Stimulated activated memory B cell treated with anti-CD40 and anti-IgM and Interleukin-4, amounts not matched to agents 10 μg/mL and 1 μg/mL and 100 μg/mL, for 72 hours (primary cell): ENCODE results near the gene KLK1.

Experiments used
- ATAC-seq: fragments of 150-1000 bp; cut with Tn5 transposase; 2 replicates; pipeline ENCODE4 v1.10.0; 2021
- H3K27ac Mint-ChIP-seq: one replicate; pipeline ENCODE4 v1.8.0; 2022; ENCODE audit warnings: mild to moderate bottlenecking, mixed read lengths
- H3K27me3 Mint-ChIP-seq: one replicate; pipeline ENCODE4 v1.8.0; 2022; ENCODE audit warnings: mixed read lengths
- H3K36me3 Mint-ChIP-seq: one replicate; pipeline ENCODE4 v1.8.0; 2022; ENCODE audit warnings: mixed read lengths
- H3K4me1 Mint-ChIP-seq: one replicate; pipeline ENCODE4 v1.8.0; 2022; ENCODE audit warnings: mixed read lengths
- H3K4me3 Mint-ChIP-seq: one replicate; pipeline ENCODE4 v1.8.0; 2022; ENCODE audit warnings: mild to moderate bottlenecking, moderate library complexity, mixed read lengths
- H3K9me3 Mint-ChIP-seq: one replicate; pipeline ENCODE4 v1.8.0; 2022; ENCODE audit warnings: mixed read lengths

The KLK1 gene

DNA sequence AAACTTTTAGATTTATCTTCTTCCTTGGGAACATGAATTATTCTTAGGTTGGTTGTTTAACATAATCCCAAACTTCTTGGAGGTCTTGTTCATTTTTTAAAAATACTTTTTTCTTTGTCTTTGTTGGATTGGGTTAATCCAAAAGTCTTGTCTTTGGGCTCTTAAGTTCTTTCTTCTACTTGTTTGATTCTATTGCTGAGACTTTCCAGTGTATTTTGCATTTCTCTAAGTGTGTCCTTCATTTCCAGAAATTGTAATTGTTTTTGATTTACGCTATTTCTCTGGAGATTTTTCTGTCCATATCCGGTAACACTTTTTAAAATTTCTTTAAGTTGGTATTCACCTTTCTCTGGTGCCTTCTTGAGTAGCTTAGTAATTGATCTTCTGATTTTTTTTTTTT, 19.6 kb upstream of the KLK1 start:
- no peak for ATAC-seq
- Mint-ChIP-seq H3K27me3 (peaks cover 22% of the 10 kb centered on the region), H3K36me3 (peaks cover 5% of the 10 kb centered on the region), H3K9me3 (peaks cover 28% of the 10 kb centered on the region), H3K4me3 (no peak overlapping the region), H3K27ac (no peak overlapping the region), H3K4me1 (no peaks in the 10 kb centered on the region)

DNA sequence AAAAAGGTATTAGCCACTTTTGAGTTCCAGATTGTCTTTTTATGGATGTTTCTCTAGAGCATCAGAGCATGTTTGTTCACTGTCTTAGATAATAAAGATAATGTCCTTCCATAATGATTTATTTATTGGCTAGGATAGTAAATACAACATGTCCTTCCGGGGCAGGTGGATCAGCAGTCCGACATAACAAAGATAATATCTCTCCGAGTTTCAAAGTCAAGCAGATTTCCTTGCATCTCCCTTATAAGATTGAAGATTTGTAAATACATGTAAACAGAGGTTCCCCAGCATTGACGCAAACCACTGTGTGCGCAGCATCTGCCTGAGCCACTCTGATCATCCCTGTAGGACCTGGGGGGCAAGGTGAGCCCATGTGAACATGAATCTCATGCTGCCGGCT, 18.5 kb upstream of the KLK1 start:
- peaks cover 5% of the 10 kb centered on the region for H3K36me3 Mint-ChIP-seq
- ATAC-seq, result no peak
- H3K9me3 Mint-ChIP-seq, result peaks cover 28% of the 10 kb centered on the region
- peaks cover 26% of the 10 kb centered on the region for H3K27me3 Mint-ChIP-seq
- H3K4me1 Mint-ChIP-seq, result peaks cover 3% of the 10 kb centered on the region
- no peak overlapping the region for H3K4me3 Mint-ChIP-seq
- no peak overlapping the region for H3K27ac Mint-ChIP-seq

DNA sequence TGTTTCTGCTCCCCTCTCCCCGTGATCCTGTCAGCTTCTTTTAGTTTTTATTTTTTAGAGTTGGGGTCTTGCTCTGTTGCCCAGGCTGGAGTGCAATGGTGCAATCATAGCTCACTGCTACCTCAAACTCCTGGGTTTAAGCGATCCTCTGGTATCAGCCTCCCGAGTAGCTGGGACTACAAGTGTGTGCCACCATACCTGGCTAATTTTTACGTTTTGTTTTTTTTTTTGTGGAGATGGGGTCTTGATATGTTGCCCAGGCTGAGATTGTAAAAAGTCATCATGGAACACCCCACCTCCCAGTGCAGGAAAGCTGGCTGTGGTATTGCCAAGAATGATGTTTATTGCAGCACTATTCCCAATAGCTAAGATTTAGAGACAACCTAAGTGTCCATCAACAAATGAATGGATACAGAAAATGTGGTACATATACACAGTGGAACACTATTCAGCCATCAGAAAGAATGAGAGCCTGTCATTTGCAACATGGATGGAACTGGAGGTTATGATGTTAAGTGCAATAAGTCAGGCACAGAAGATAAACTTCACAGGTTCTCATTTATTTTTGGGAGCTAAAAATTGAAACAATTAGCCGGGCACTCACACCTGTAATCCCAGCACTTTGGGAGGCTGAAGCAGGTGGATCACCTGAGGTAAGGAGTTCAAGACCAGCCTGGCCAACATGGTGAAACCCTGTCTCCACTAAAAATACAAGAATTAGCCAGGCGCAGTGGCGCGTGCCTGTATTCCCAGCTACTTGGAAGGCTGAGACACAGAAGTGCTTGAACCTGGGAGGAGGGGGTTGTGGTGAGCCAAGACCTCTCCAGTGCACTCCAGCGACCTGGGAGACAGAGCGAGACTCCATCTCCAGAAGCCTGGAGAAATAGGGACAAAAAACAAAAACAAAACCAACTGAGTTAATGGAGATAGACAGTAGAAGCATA, 16.4 kb upstream of the KLK1 start:
- peaks cover 22% of the 10 kb centered on the region for H3K9me3 Mint-ChIP-seq
- no peak overlapping the region for H3K4me3 Mint-ChIP-seq
- H3K4me1 Mint-ChIP-seq, result peaks cover 23% of the 10 kb centered on the region
- H3K27ac Mint-ChIP-seq, result no peak overlapping the region
- ATAC-seq, result no peak
- peaks cover 5% of the 10 kb centered on the region for H3K36me3 Mint-ChIP-seq
- peaks cover 31% of the 10 kb centered on the region for H3K27me3 Mint-ChIP-seq

- Mint-ChIP-seq H3K36me3 (peaks cover 2% of the 10 kb centered on the region), H3K27me3 (peaks cover 18% of the 10 kb centered on the region), H3K4me1 (peaks cover 23% of the 10 kb centered on the region), H3K4me3 (no peak overlapping the region), H3K27ac (peak overlapping the region; percentile 66), H3K9me3 (peaks cover 10% of the 10 kb centered on the region)
- ATAC-seq, result no peak
Measured at GRCh38 chr19:50838239-50838638, 14.7 kb upstream of the KLK1 start.

GRCh38 chr19:50837300-50837699, 13.7 kb upstream of the KLK1 start:
- no peak for ATAC-seq
- H3K27me3 Mint-ChIP-seq, result peaks cover 27% of the 10 kb centered on the region

DNA sequence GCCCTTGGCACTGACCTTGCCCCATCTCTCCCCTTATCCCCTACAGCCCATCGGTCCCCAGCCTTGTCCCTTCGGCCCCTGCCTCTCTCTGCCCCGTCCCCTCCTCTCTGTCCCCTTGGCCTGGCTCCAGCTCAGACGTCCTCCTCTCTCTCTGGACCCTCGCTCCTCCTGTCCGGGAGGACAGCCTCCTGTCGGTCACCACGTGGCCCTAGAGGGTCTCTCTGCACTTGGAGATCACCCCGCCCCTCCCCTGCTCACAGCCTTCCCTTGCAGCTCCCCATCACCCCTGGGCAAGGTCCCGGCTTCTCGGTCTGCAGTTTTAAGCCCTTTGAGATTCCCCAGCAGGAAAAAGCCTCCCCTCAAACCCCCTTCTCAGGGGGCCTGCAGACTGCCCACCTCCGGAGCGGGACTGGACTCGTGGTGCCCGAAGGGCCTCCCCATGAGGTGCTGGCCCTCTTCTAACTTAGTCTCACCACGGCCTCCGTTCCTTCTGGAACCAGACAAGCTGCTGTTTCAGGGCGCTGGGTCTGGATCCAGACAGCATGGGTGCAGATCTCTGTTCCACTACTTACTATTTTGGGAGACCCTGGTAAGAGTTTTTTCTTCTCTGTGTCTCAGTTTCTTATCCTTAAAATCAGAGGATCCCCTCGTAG, 13.1 kb upstream of the KLK1 start:
- H3K36me3 Mint-ChIP-seq, result no peaks in the 10 kb centered on the region
- peaks cover 7% of the 10 kb centered on the region for H3K9me3 Mint-ChIP-seq
- ATAC-seq, result no peak
- peak overlapping the region; percentile 76 for H3K27ac Mint-ChIP-seq
- peak overlapping the region; percentile 84 for H3K4me3 Mint-ChIP-seq
- H3K27me3 Mint-ChIP-seq, result peaks cover 33% of the 10 kb centered on the region
- H3K4me1 Mint-ChIP-seq, result peaks cover 23% of the 10 kb centered on the region

More at GRCh38 chr19:50837300-50837699, 13.7 kb upstream of the KLK1 start:
- Mint-ChIP-seq H3K27ac (no peak overlapping the region), H3K36me3 (no peaks in the 10 kb centered on the region), H3K4me1 (peaks cover 23% of the 10 kb centered on the region), H3K9me3 (peaks cover 9% of the 10 kb centered on the region), H3K4me3 (no peak overlapping the region)

DNA sequence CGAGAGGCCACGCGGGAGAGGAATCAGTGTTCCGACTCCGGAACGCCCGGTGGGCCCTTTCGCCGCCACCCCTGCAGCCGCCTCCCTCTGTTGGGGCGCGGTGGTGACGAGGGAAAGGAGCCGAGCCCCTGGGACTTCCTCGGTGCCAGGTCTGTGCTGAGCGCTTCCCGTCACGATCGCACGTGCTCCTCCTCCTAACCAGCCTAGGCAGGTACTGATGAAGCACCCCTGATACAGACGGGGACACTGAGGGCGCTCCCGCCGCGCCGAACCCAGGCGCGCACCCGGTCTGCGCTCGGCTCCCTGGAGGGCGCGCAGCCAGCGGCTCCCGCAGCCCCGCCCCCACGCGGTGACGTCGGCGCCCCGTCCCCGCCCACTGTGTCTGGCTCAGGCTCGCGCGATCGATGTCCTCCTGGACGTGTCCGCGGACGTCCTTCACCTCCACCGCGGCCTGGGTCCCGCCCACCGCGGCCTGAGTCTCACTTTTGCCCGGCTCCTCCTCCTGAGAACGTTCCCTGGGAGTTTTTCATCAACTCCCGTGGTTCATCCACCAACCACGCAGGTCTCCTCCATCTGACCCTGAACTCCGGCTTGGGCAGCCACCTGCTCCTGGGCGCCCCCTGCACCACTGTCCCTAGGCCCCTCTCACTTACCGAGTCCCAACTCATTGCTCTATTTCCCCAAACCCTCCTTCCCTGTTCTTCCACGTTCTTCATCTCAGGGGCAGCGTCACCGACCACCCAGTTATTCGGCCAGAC, 12.4 kb upstream of the KLK1 start:
- ATAC-seq, result peak; percentile 93
- H3K4me3 Mint-ChIP-seq, result peak overlapping the region; percentile 84
- H3K9me3 Mint-ChIP-seq, result peaks cover 3% of the 10 kb centered on the region
- peaks cover 23% of the 10 kb centered on the region for H3K4me1 Mint-ChIP-seq
- peak overlapping the region; percentile 76 for H3K27ac Mint-ChIP-seq
- peaks cover 40% of the 10 kb centered on the region for H3K27me3 Mint-ChIP-seq
- no peaks in the 10 kb centered on the region for H3K36me3 Mint-ChIP-seq

- peaks cover 48% of the 10 kb centered on the region for H3K27me3 Mint-ChIP-seq
- peak overlapping the region; percentile 84 for H3K4me3 Mint-ChIP-seq
- H3K27ac Mint-ChIP-seq, result peak overlapping the region; percentile 76
- H3K9me3 Mint-ChIP-seq, result no peaks in the 10 kb centered on the region
- ATAC-seq, result no peak
- H3K4me1 Mint-ChIP-seq, result peaks cover 23% of the 10 kb centered on the region
- H3K36me3 Mint-ChIP-seq, result no peaks in the 10 kb centered on the region
Measured at GRCh38 chr19:50835103-50835784, 11.7 kb upstream of the KLK1 start.

GRCh38 chr19:50833802-50834167, 10.2 kb upstream of the KLK1 start:
- H3K27ac Mint-ChIP-seq, result no peak overlapping the region
- peaks cover 51% of the 10 kb centered on the region for H3K27me3 Mint-ChIP-seq
- H3K9me3 Mint-ChIP-seq, result no peaks in the 10 kb centered on the region
- H3K4me1 Mint-ChIP-seq, result peaks cover 23% of the 10 kb centered on the region
- H3K36me3 Mint-ChIP-seq, result no peaks in the 10 kb centered on the region
- ATAC-seq, result no peak
- H3K4me3 Mint-ChIP-seq, result no peak overlapping the region

DNA sequence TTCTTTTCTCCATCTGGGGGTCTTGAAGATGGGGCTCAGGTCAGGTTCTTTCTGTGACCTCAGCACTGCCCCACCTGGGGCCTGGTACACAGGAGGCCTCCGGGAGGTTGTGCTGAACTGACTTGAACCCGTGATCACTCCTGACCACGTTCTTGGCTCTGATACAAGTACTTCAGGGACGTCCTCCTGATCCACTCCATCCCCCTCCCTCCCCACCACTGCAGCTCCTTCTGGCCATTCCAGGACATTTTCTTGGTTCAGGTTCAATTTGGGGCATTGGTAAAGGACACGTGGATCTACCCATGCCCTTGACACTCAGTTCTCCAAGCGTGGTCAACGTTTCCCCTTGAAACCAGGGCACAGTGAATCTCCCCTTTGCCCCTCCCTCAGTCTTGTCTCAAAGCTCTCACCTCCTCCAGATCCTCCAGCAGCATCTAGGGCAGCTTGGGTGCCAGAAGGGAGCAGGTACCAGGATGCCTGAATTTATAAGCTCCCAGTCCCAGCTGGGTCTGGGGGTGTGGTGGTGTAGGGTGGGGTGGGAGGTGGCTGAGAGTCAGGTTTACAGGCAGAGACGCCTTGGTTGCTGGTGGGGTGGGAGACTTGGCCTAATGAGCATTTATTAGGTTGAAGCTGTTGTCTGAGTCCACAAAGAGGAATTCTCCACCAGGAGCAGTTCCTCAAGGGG, 9.7 kb upstream of the KLK1 start, which contains the start of gene KLK15:
TSS of gene KLK15 (minus strand) at position 458 of the 685 bp plus-strand sequence. CDS start 2,082 bp downstream, outside the sequence.
- ATAC-seq, result no peak
- Mint-ChIP-seq H3K4me3 (no peak within 1 kb of the TSS), H3K27me3 (peaks cover 51% of the 10 kb centered on the region), H3K9me3 (no peaks in the 10 kb centered on the region), H3K27ac (peak within 1 kb of the TSS; percentile 18), H3K4me1 (peaks cover 23% of the 10 kb centered on the region), H3K36me3 (no peaks in the 10 kb centered on the region)

DNA sequence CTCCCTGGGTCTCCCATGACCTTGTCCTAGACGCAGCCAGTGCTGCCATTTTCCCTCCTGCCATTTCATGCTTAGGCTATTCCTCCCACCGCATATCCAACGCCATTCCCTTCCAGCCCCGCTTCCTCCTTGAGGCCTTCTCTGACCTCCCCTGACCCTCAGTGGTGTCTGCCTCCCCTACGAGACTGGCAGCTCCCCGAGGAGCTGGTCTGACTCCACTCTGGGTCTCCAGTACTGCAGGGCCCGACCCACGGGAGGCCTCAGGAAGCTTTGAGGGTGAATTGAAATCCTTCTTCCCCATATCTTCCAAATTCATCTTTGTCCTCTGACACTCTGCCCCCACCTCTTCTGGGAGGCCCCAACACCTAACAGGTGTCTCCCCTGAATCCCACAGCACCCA, 9.1 kb upstream of the KLK1 start:
- Mint-ChIP-seq H3K27me3 (peaks cover 56% of the 10 kb centered on the region), H3K4me3 (no peak overlapping the region), H3K9me3 (no peaks in the 10 kb centered on the region), H3K36me3 (no peaks in the 10 kb centered on the region), H3K4me1 (peaks cover 23% of the 10 kb centered on the region), H3K27ac (peak overlapping the region; percentile 18)
- ATAC-seq, result no peak

DNA sequence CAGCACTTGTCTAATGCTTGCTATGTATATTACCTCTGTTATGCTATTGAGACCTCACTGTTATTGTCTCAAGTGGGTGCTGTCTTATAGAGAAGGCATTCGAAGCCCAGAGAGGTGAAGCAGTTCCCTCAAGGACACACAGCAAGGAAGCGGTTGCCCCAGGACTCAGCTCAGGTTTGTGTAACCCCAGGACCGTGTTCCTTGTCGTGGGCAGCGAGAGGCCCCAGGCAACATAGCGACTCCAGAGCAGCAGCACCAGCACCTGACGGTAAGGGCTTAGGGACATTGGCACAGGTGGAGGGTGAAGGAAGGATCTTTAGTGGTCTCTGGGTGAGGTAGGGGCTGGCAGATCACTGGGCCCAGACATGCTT, 7.4 kb upstream of the KLK1 start:
- H3K4me3 Mint-ChIP-seq, result no peak overlapping the region
- peaks cover 47% of the 10 kb centered on the region for H3K27me3 Mint-ChIP-seq

DNA sequence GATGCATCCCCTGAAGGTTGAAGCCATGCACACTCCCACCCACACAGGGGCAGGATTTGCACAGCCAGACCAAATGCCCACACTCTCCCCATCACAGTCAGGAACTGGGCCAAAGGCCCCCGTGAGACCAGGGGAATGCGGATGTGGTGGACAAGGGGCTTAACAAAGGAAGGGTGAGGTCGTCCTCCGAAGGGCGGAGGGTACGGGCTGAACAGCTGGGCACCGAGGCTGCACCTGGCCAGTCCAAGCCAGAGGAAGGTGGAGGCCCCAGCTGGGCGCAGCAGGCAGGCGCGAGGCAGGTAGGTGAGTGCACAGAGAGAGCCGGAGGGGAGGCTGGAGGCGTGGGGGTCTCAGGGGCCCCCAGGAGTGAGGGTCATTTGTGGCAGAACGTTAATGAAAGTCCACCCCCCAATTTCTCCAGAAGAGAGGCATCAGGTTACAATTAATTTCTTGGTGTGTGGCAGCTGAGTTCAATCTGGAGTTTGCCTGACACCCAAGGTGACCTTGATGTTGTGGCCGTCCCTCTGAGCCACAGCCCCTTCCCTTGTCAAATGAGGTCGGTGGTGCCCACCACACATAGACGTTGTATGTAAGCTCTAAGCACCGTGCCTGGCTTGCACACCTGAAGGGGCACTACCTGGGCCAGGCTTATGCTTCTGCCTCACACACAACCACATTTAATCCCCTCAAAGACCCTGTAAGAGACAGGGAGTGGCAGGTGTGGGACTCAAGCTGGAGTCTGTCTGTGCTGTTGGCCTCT, 6.9 kb upstream of the KLK1 start:
- ATAC-seq, result peak; percentile 37
- no peak overlapping the region for H3K27ac Mint-ChIP-seq
- H3K27me3 Mint-ChIP-seq, result peaks cover 46% of the 10 kb centered on the region
- H3K36me3 Mint-ChIP-seq, result no peaks in the 10 kb centered on the region
- no peak overlapping the region for H3K4me3 Mint-ChIP-seq
- peaks cover 4% of the 10 kb centered on the region for H3K4me1 Mint-ChIP-seq
- peaks cover 5% of the 10 kb centered on the region for H3K9me3 Mint-ChIP-seq

More for the DNA sequence above, 7.4 kb upstream of the KLK1 start:
- H3K4me1 Mint-ChIP-seq, result peaks cover 9% of the 10 kb centered on the region
- H3K36me3 Mint-ChIP-seq, result no peaks in the 10 kb centered on the region
- H3K9me3 Mint-ChIP-seq, result peaks cover 5% of the 10 kb centered on the region
- no peak for ATAC-seq
- H3K27ac Mint-ChIP-seq, result no peak overlapping the region

DNA sequence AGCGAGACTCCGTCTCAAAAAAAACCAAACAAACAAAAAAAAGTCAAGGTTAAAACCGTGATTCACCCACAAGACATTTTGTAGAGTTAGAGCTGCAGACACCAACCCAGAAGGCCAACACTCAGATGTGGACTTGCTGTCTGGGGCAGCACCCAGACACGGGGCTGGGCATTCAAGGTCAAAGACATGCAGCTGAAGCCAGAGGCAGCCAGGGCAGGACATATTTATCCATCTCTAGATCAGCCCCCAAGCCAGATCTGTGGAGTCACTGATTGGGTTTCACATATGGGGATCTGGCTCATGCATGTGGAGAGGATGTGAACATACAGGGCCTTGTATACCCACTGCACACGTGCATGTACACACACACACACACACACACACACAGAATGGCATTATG, 6.2 kb upstream of the KLK1 start:
- Mint-ChIP-seq H3K27me3 (peaks cover 46% of the 10 kb centered on the region), H3K9me3 (peaks cover 5% of the 10 kb centered on the region), H3K27ac (no peak overlapping the region), H3K4me3 (no peak overlapping the region), H3K4me1 (no peaks in the 10 kb centered on the region), H3K36me3 (no peaks in the 10 kb centered on the region)
- no peak for ATAC-seq
